SU-DHL-6 (cell line): Measurements from ENCODE around the gene INSR.

Source experiments
- H2AFZ ChIP-seq: fragments of 200-600 bp; sonication (generic); 2 replicates; pipeline ENCODE4 v1.6.1; 2014; ENCODE audit warnings: low read depth, mild to moderate bottlenecking, moderate library complexity, mixed read lengths, antibody characterized with exemption, low read length; ENCODE audit not compliant: severe bottlenecking
- H3F3A ChIP-seq: fragments of 200-600 bp; shearing (Covaris generic); 2 replicates; pipeline ENCODE4 v1.6.0; 2016; ENCODE audit warnings: antibody characterized with exemption, mild to moderate bottlenecking; ENCODE audit not compliant: insufficient read depth
- H3K27ac ChIP-seq: fragments of 200-600 bp; sonication (generic); 2 replicates; pipeline ENCODE4 v1.5.1; 2016; ENCODE audit warnings: low read depth, mild to moderate bottlenecking, low read length, moderate library complexity, mixed read lengths
- H3K27me3 ChIP-seq: fragments of 200-600 bp; sonication (generic), shearing (Covaris generic); 2 replicates; pipeline ENCODE4 v1.6.0; 2014; ENCODE audit warnings: mild to moderate bottlenecking, low read length
- H3K36me3 ChIP-seq: fragments of 200-600 bp; sonication (generic); 2 replicates; pipeline ENCODE4 v1.6.1; 2014; ENCODE audit warnings: mild to moderate bottlenecking, low read length, mixed read lengths
- H3K4me2 ChIP-seq: fragments of 300-600, 200-600 bp; shearing (Covaris generic), sonication (generic); 2 replicates; pipeline ENCODE4 v1.6.0; 2014; ENCODE audit warnings: low read length, low read depth, mild to moderate bottlenecking; ENCODE audit not compliant: poor library complexity, severe bottlenecking
- H3K4me3 ChIP-seq: fragments of 200-600 bp; sonication (generic); 2 replicates; pipeline ENCODE4 v1.5.1; 2014; ENCODE audit warnings: antibody characterized with exemption, low read length, mild to moderate bottlenecking, mixed read lengths; ENCODE audit not compliant: insufficient read depth, poor library complexity, severe bottlenecking
- H3K79me2 ChIP-seq: fragments of 200-600 bp; sonication (generic); 2 replicates; pipeline ENCODE4 v1.6.1; 2014; ENCODE audit warnings: mild to moderate bottlenecking, low read length, moderate library complexity; ENCODE audit not compliant: insufficient read depth
- H3K9ac ChIP-seq: fragments of 200-600 bp; sonication (generic); 2 replicates; pipeline ENCODE4 v1.7.0; 2014; ENCODE audit warnings: mild to moderate bottlenecking, low read length
- H3K9me2 ChIP-seq: fragments of 200-600 bp; sonication (generic); replicated peaks from 2 replicates; pipeline ENCODE4 v1.6.1; 2014; ENCODE audit warnings: low read length; ENCODE audit not compliant: insufficient read depth
- H3K9me3 ChIP-seq: fragments of 200-600 bp; sonication (generic); 2 replicates; pipeline ENCODE4 v1.6.1; 2014; ENCODE audit warnings: low read length, mixed read lengths; ENCODE audit not compliant: insufficient read depth
- H4K20me1 ChIP-seq: fragments of 200-600 bp; sonication (generic); 2 replicates; pipeline ENCODE4 v1.6.1; 2014; ENCODE audit warnings: low read depth, mild to moderate bottlenecking, antibody characterized with exemption, low read length, moderate library complexity, mixed read lengths
- EZH2phosphoT487 ChIP-seq: fragments of 200-600 bp; sonication (generic), shearing (Covaris generic); conservative IDR thresholded peaks from 2 replicates; pipeline ENCODE4 v1.6.1; 2018; ENCODE audit warnings: mild to moderate bottlenecking, antibody characterized with exemption, low read length, moderate library complexity, mixed read lengths
- TF ChIP-seq, protein P1 (sequence below): fragments of 200-600 bp; sonication (generic); IDR thresholded peaks from one replicate; pipeline ENCODE4 v1.5.1; 2017; ENCODE audit warnings: antibody characterized with exemption, mild to moderate bottlenecking, low read length, moderate library complexity; ENCODE audit not compliant: insufficient read depth, poor library complexity, severe bottlenecking

Gene INSR

DNA sequence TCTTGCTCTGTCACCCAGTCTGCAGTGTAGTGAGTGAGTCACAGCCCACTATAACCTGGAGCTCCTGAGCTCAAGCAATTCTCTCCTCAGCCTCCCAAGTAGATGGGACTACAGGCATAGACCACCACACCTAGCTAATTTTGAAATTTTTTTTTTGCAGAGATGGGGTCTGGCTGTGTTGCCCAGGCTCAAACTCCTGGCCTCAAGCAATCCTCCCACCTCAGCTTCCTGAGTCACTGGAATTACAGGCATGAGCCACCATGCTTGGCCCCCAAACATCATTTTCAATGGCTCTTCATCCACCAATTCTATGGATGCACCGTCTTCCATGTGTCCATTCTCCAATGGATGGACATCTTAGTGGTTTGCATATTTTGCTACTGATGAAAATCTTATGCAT lies 155.8 kb downstream of the INSR start:
- no peak overlapping the region for H3K4me2 ChIP-seq
- H3F3A ChIP-seq: no peaks in the 10 kb centered on the region
- TF ChIP-seq, protein P1, sequence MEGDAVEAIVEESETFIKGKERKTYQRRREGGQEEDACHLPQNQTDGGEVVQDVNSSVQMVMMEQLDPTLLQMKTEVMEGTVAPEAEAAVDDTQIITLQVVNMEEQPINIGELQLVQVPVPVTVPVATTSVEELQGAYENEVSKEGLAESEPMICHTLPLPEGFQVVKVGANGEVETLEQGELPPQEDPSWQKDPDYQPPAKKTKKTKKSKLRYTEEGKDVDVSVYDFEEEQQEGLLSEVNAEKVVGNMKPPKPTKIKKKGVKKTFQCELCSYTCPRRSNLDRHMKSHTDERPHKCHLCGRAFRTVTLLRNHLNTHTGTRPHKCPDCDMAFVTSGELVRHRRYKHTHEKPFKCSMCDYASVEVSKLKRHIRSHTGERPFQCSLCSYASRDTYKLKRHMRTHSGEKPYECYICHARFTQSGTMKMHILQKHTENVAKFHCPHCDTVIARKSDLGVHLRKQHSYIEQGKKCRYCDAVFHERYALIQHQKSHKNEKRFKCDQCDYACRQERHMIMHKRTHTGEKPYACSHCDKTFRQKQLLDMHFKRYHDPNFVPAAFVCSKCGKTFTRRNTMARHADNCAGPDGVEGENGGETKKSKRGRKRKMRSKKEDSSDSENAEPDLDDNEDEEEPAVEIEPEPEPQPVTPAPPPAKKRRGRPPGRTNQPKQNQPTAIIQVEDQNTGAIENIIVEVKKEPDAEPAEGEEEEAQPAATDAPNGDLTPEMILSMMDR: no peak
- TF ChIP-seq EZH2phosphoT487: no peak
- H3K27me3 ChIP-seq: no peaks in the 10 kb centered on the region
- no peak overlapping the region for H2AFZ ChIP-seq
- H3K9ac ChIP-seq: no peak overlapping the region
- no peak overlapping the region for H3K4me3 ChIP-seq
- no peaks in the 10 kb centered on the region for H4K20me1 ChIP-seq
- no peaks in the 10 kb centered on the region for H3K9me2 ChIP-seq
- no peaks in the 10 kb centered on the region for H3K79me2 ChIP-seq
- H3K27ac ChIP-seq: no peak overlapping the region
- no peaks in the 10 kb centered on the region for H3K9me3 ChIP-seq
- H3K36me3 ChIP-seq: peaks cover 14% of the 10 kb centered on the region; the same call in 1 of the 2 replicates

GRCh38 chr19:7137120-7137519 lies 157.1 kb downstream of the INSR start:
- Histone ChIP-seq H3K4me2 (no peak overlapping the region), H3K4me3 (no peak overlapping the region), H3F3A (no peaks in the 10 kb centered on the region), H3K9me2 (no peaks in the 10 kb centered on the region), H4K20me1 (no peaks in the 10 kb centered on the region), H2AFZ (no peak overlapping the region), H3K36me3 (peaks cover 17% of the 10 kb centered on the region; the same call in 1 of the 2 replicates), H3K79me2 (no peaks in the 10 kb centered on the region), H3K9ac (no peak overlapping the region), H3K9me3 (no peaks in the 10 kb centered on the region), H3K27me3 (no peaks in the 10 kb centered on the region), H3K27ac (no peak overlapping the region)
- no peak for TF ChIP-seq EZH2phosphoT487
- TF ChIP-seq, protein P1: no peak

DNA sequence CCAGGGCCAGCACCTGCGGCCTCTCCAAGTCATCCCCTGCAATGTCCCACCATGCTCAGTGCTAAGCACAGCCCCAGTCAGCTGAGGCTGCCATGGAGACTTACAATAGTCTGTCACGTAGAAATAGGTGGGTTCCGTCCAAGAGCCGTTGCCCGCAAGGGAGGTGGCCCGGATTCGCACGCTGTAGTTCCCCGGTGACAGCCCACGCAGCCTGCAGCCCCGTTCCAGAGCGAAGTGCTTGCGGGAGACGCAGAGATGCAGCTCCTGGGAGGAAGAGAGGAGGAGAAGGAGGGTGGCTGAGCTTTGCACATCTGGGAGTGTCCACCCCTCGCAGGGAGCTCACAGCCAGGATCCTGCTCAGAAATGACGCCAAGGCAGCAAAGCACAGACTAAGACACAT lies 162.2 kb downstream of the INSR start:
- TF ChIP-seq, protein P1: no peak
- TF ChIP-seq EZH2phosphoT487: no peak
- H3K4me3 ChIP-seq: no peak overlapping the region
- H3K36me3 ChIP-seq: peaks cover 22% of the 10 kb centered on the region; the same call in 1 of the 2 replicates
- no peaks in the 10 kb centered on the region for H3K9me3 ChIP-seq
- H3K27me3 ChIP-seq: no peaks in the 10 kb centered on the region
- H4K20me1 ChIP-seq: no peaks in the 10 kb centered on the region
- H2AFZ ChIP-seq: no peak overlapping the region
- H3K79me2 ChIP-seq: no peaks in the 10 kb centered on the region
- H3K9ac ChIP-seq: no peak overlapping the region
- no peak overlapping the region for H3K27ac ChIP-seq
- H3K9me2 ChIP-seq: no peaks in the 10 kb centered on the region
- H3K4me2 ChIP-seq: no peak overlapping the region
- no peaks in the 10 kb centered on the region for H3F3A ChIP-seq

DNA sequence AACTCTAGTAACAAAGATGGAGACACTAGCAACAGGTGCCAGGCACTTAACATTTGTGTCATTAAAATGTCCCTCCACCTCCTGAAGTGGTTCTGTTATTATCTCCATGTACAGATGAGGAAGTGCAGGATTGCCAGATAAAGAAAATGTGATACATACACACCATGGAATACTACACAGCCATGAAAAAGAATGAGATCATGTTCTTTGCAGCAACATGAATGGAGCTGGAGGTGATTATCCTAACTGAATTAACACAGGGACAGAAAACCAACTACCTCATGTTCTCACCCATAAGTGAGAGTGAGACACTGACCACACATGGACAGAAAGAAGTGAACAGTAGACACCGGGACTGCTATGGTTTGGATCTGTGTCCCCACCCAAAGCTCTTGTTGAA lies 164.2 kb downstream of the INSR start:
- H3K9ac ChIP-seq: no peak overlapping the region
- TF ChIP-seq, protein P1: no peak
- no peak for TF ChIP-seq EZH2phosphoT487
- H2AFZ ChIP-seq: no peak overlapping the region

More for the DNA sequence above, 164.2 kb downstream of the INSR start:
- Histone ChIP-seq H4K20me1 (no peaks in the 10 kb centered on the region), H3K9me2 (no peaks in the 10 kb centered on the region), H3K4me2 (no peak overlapping the region), H3K79me2 (no peaks in the 10 kb centered on the region), H3K27ac (no peak overlapping the region), H3K9me3 (no peaks in the 10 kb centered on the region), H3K4me3 (no peak overlapping the region), H3K36me3 (peaks cover 31% of the 10 kb centered on the region), H3K27me3 (no peaks in the 10 kb centered on the region), H3F3A (no peaks in the 10 kb centered on the region)
